Mesenchymal stem cell (in vitro differentiated cells and primary cell): ENCODE measurements around the gene LGR6.
"Not testable (repeated sequence)": the region's sequence is repeated elsewhere in the genome, so short reads cannot be mapped to it uniquely, and the experiment has no call there.

ENCODE experiments used
- DNase-seq: peaks from one replicate; pipeline ENCODE4 v3.0.0-alpha.2; 2013
- H2AFZ ChIP-seq: one replicate; pipeline ENCODE4 v1.6.1; 2013; ENCODE audit warnings: low read depth, mild to moderate bottlenecking, control low read depth, inconsistent platforms, low read length, moderate library complexity
- H2AK5ac ChIP-seq: 2 replicates; pipeline ENCODE4 v1.6.1; 2013; ENCODE audit warnings: low read length, moderate library complexity, mild to moderate bottlenecking, inconsistent platforms; ENCODE audit not compliant: severe bottlenecking
- H2BK120ac ChIP-seq: one replicate; pipeline ENCODE4 v1.6.1; 2013; ENCODE audit warnings: low read depth, mild to moderate bottlenecking, inconsistent platforms, low read length, moderate library complexity
- H2BK12ac ChIP-seq, 2 experiments: one replicate each; pipeline ENCODE4 v1.6.1; 2013; ENCODE audit warnings: inconsistent platforms in 2 of 2, low read length in 2 of 2, mild to moderate bottlenecking in 2 of 2, moderate library complexity in 2 of 2, control low read depth in 1 of 2
- H2BK15ac ChIP-seq: one replicate; pipeline ENCODE4 v1.6.1; 2013; ENCODE audit warnings: mild to moderate bottlenecking, low read depth, inconsistent platforms; ENCODE audit not compliant: poor library complexity, severe bottlenecking
- H2BK5ac ChIP-seq: 2 replicates; pipeline ENCODE4 v1.6.1; 2013; ENCODE audit warnings: low read depth, mild to moderate bottlenecking, low read length, control low read depth, inconsistent platforms; ENCODE audit not compliant: poor library complexity, severe bottlenecking
- H3K14ac ChIP-seq, 2 experiments: one replicate each; pipeline ENCODE4 v1.6.1; 2013; ENCODE audit warnings: inconsistent platforms in 2 of 2, low read length in 2 of 2, control low read depth in 1 of 2, mild to moderate bottlenecking in 1 of 2, moderate library complexity in 1 of 2
- H3K18ac ChIP-seq, 2 experiments: one replicate each; pipeline ENCODE4 v1.6.1; 2013; ENCODE audit warnings: inconsistent platforms in 2 of 2, low read length in 2 of 2, control low read depth in 1 of 2, low read depth in 1 of 2, mild to moderate bottlenecking in 1 of 2
- H3K23ac ChIP-seq, 2 experiments: one replicate each; pipeline ENCODE4 v1.6.1; 2013; ENCODE audit warnings: inconsistent platforms in 2 of 2, low read length in 2 of 2, mild to moderate bottlenecking in 2 of 2, moderate library complexity in 2 of 2, control low read depth in 1 of 2
- H3K27ac ChIP-seq: 2 replicates; pipeline ENCODE4 v1.5.1; 2013; ENCODE audit warnings: mild to moderate bottlenecking, moderate library complexity, low read length, control low read depth, inconsistent platforms; ENCODE audit not compliant: poor library complexity, severe bottlenecking
- H3K27me3 ChIP-seq, 2 experiments: 2 replicates each; pipeline versions ENCODE4 v1.6.1 to v1.7.0; 2013; ENCODE audit warnings: low read length in 2 of 2, mild to moderate bottlenecking in 2 of 2, moderate library complexity in 2 of 2, control low read depth in 1 of 2, inconsistent platforms in 1 of 2; ENCODE audit not compliant: control insufficient read depth in 1 of 2, insufficient read depth in 1 of 2
- H3K36me3 ChIP-seq, 2 experiments: 2 replicates each; pipeline versions ENCODE4 v1.6.1 to v1.7.0; 2013; ENCODE audit warnings: low read length in 2 of 2, control low read depth in 1 of 2, inconsistent platforms in 1 of 2, low read depth in 1 of 2, mild to moderate bottlenecking in 1 of 2; ENCODE audit not compliant: insufficient read depth in 2 of 2, control insufficient read depth in 1 of 2
- H3K4ac ChIP-seq, 2 experiments: one replicate each; pipeline ENCODE4 v1.6.1; 2013; ENCODE audit warnings: inconsistent platforms in 2 of 2, low read length in 2 of 2, mild to moderate bottlenecking in 2 of 2, moderate library complexity in 2 of 2, control low read depth in 1 of 2, low read depth in 1 of 2
- H3K4me1 ChIP-seq: 2 replicates; pipeline ENCODE4 v1.6.1; 2013; ENCODE audit warnings: low read depth, low read length, control low read depth; ENCODE audit not compliant: control insufficient read depth, insufficient read depth
- H3K4me2 ChIP-seq: 2 replicates; pipeline ENCODE4 v1.6.1; 2013; ENCODE audit warnings: low read length, mild to moderate bottlenecking, inconsistent platforms; ENCODE audit not compliant: poor library complexity, severe bottlenecking
- H3K4me3 ChIP-seq, 2 experiments: 2 replicates each; pipeline versions ENCODE4 v1.5.1 to v1.7.0; 2013; ENCODE audit warnings: low read length in 2 of 2, mild to moderate bottlenecking in 2 of 2, control low read depth in 1 of 2, low read depth in 1 of 2; ENCODE audit not compliant: insufficient read depth in 1 of 2
- H3K79me1 ChIP-seq: replicated peaks from 2 replicates; pipeline ENCODE4 v1.6.1; 2013; ENCODE audit warnings: mild to moderate bottlenecking, control low read depth, low read length, inconsistent platforms; ENCODE audit not compliant: poor library complexity, severe bottlenecking
- H3K9ac ChIP-seq: 2 replicates; pipeline ENCODE4 v1.7.0; 2013; ENCODE audit warnings: mild to moderate bottlenecking, low read length, moderate library complexity
- H3K9me3 ChIP-seq: 2 replicates; pipeline ENCODE4 v1.7.0; 2013; ENCODE audit warnings: mild to moderate bottlenecking, low read length; ENCODE audit not compliant: control insufficient read depth
- H4K8ac ChIP-seq: one replicate; pipeline ENCODE4 v1.6.1; 2013; ENCODE audit warnings: inconsistent platforms, mild to moderate bottlenecking, low read length, moderate library complexity
- H4K91ac ChIP-seq: one replicate; pipeline ENCODE4 v1.6.1; 2013; ENCODE audit warnings: mild to moderate bottlenecking, low read length, inconsistent platforms
- WGBS: methylation state at CpG from one replicate; pipeline ENCODE4 v1.1.7; 2013; ENCODE audit warnings: mixed read lengths; 5-methylcytosine and 5-hydroxymethylcytosine counted together

The LGR6 gene

GRCh38 chr1:202349206-202349928 lies 155.8 kb downstream of the LGR6 start:
- Histone ChIP-seq H3K9ac (peak overlapping the region; percentile 97), H3K4me1 (no peaks in the 10 kb centered on the region), H2BK15ac (no peak overlapping the region), H2BK12ac (no peak overlapping the region), H3K4me3 (peak overlapping the region; percentile 86 to 93), H3K23ac (peak overlapping the region; percentile 1 to 37), H3K79me1 (peaks cover 15% of the 10 kb centered on the region), H3K4me2 (peak overlapping the region; percentile 84), H3K18ac (peak overlapping the region in 1 of 2 experiments; percentile 75), H3K27ac (no peak overlapping the region), H3K27me3 (no peaks in the 10 kb centered on the region), H2AFZ (peak overlapping the region; percentile 92), H3K9me3 (no peaks in the 10 kb centered on the region), H3K4ac (no peak overlapping the region), H4K91ac (no peak overlapping the region), H2BK120ac (no peak overlapping the region), H2AK5ac (no peak overlapping the region), H2BK5ac (no peak overlapping the region), H3K14ac (peak overlapping the region in 1 of 2 experiments; percentile 94), H4K8ac (no peak overlapping the region), H3K36me3 (no peaks in the 10 kb centered on the region)
- 14% methylated on average over 10 of the region's 12 CpGs for WGBS
- DNase-seq: peak; percentile 95

GRCh38 chr1:202351725-202352124 lies 158.1 kb downstream of the LGR6 start:
- no peak overlapping the region for H3K4ac ChIP-seq
- no peaks in the 10 kb centered on the region for H3K9me3 ChIP-seq
- H2BK120ac ChIP-seq: no peak overlapping the region
- H2AFZ ChIP-seq: no peak overlapping the region
- no peak overlapping the region for H2BK5ac ChIP-seq
- no peaks in the 10 kb centered on the region for H3K4me1 ChIP-seq
- DNase-seq: no peak
- no peaks in the 10 kb centered on the region for H3K36me3 ChIP-seq
- H4K8ac ChIP-seq: no peak overlapping the region
- peaks cover 27% of the 10 kb centered on the region for H3K79me1 ChIP-seq
- H2BK15ac ChIP-seq: no peak overlapping the region
- no peak overlapping the region for H3K18ac ChIP-seq
- H4K91ac ChIP-seq: no peak overlapping the region
- no peak overlapping the region for H3K27ac ChIP-seq
- H2BK12ac ChIP-seq: no peak overlapping the region
- WGBS: 68% methylated on average over 2 of the region's 2 CpGs
- H3K9ac ChIP-seq: no peak overlapping the region
- no peak overlapping the region for H2AK5ac ChIP-seq
- no peak overlapping the region for H3K4me3 ChIP-seq
- H3K23ac ChIP-seq: no peak overlapping the region
- H3K14ac ChIP-seq: no peak overlapping the region
- H3K27me3 ChIP-seq: no peaks in the 10 kb centered on the region
- H3K4me2 ChIP-seq: no peak overlapping the region

DNA sequence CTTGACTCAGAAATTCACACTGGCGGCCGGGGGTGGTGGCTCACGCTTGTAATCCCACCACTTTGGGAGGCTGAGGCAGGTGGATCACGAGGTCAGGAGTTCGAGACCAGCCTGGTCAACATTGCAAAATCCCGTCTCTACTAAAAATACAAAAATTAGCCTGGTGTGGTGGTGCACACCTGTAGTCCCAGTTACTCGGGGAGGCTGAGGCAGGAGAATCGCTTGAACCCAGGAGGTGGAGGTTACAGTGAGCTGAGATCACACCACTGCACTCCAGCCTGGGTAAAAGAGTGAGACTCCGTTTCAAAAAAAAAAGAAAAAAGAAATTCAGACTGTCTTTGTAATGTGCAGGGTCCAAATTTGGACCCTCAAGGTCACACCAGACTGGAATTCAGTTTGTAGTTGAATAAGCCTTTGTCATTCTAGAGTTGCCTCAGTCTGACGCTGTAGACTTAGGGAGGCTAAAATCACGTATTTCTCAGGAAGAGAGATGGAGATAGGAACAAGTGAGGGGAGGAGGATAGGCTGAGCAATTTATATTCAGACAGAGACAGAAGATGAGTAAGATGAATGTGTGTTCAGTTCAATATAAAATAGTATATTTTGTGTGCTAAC lies 159.1 kb downstream of the LGR6 start:
- H3K79me1 ChIP-seq: peaks cover 28% of the 10 kb centered on the region
- not testable (repeated sequence) for H3K9ac ChIP-seq, H3K9me3 ChIP-seq, H3K27me3 ChIP-seq, H4K8ac ChIP-seq, H2BK15ac ChIP-seq, H2AK5ac ChIP-seq, H2BK12ac ChIP-seq, H2BK5ac ChIP-seq, H3K4me3 ChIP-seq, H3K4me2 ChIP-seq, H3K4ac ChIP-seq, H3K36me3 ChIP-seq, DNase-seq, H3K27ac ChIP-seq, H3K14ac ChIP-seq, H3K23ac ChIP-seq, H3K18ac ChIP-seq, H3K4me1 ChIP-seq, H2AFZ ChIP-seq, H2BK120ac ChIP-seq, H4K91ac ChIP-seq
- WGBS: 93% methylated on average over 11 of the region's 11 CpGs

DNA sequence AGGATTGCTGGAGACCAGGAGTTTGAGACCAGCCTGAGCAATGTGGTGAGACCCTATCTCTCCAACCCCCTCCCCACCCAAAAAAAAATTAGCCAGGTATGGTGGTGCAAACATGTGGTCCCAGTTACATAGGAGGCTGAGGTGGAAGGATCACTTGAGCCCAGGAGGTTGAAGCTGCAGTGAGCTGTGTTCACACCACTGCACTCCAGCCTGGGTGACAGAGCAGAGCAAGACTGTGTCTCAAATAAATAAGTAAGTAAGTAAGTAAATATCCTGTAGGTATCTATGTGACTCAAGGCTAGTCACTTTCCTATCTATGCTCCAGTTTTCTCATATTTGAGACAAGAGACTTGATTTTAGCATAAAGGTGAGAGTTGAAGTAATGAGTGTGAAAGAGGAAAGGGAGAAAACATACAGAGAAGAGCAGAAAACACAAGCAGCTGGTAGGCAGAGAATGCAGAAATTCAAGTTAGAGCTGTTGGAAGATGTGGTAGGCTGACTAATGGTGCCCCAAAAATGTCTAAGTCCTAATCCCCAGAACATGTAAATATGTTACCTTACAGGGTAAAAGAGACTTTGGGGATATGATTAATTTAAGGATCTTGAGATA lies 162.4 kb downstream of the LGR6 start:
- no peak overlapping the region for H3K14ac ChIP-seq
- no peak overlapping the region for H3K27ac ChIP-seq
- H2BK12ac ChIP-seq: no peak overlapping the region
- H3K18ac ChIP-seq: no peak overlapping the region
- no peak overlapping the region for H2AFZ ChIP-seq
- no peak overlapping the region for H3K23ac ChIP-seq
- peaks cover 26% of the 10 kb centered on the region for H3K79me1 ChIP-seq
- no peak overlapping the region for H3K9ac ChIP-seq
- H3K4me3 ChIP-seq: no peak overlapping the region
- no peak overlapping the region for H4K8ac ChIP-seq
- no peak overlapping the region for H3K4ac ChIP-seq
- H3K4me2 ChIP-seq: no peak overlapping the region
- H2BK15ac ChIP-seq: no peak overlapping the region
- DNase-seq: no peak
- no peaks in the 10 kb centered on the region for H3K36me3 ChIP-seq
- H3K4me1 ChIP-seq: no peaks in the 10 kb centered on the region
- H2BK120ac ChIP-seq: no peak overlapping the region
- H3K9me3 ChIP-seq: no peaks in the 10 kb centered on the region
- H3K27me3 ChIP-seq: no peaks in the 10 kb centered on the region
- no peak overlapping the region for H2BK5ac ChIP-seq
- no peak overlapping the region for H2AK5ac ChIP-seq
- no peak overlapping the region for H4K91ac ChIP-seq
